HUES6 (cell line): ENCODE data around the gene GALNT5.

Experiments
- H3K27ac ChIP-seq: 2 replicates; pipeline ENCODE4 v1.7.0; 2013; ENCODE audit warnings: low read depth, mild to moderate bottlenecking, low read length, inconsistent platforms
- H3K27me3 ChIP-seq: 2 replicates; pipeline ENCODE4 v1.6.1; 2013; ENCODE audit warnings: low read length; ENCODE audit not compliant: control insufficient read depth, insufficient read depth
- H3K36me3 ChIP-seq: 2 replicates; pipeline ENCODE4 v1.6.1; 2013; ENCODE audit warnings: low read length; ENCODE audit not compliant: control insufficient read depth, insufficient read depth
- H3K4me1 ChIP-seq: 2 replicates; pipeline ENCODE4 v1.6.1; 2013; ENCODE audit warnings: low read length; ENCODE audit not compliant: control insufficient read depth, insufficient read depth
- H3K4me3 ChIP-seq: 2 replicates; pipeline ENCODE4 v1.5.1; 2013; ENCODE audit warnings: low read depth, low read length
- H3K9ac ChIP-seq: one replicate; pipeline ENCODE4 v1.6.1; 2013; ENCODE audit warnings: mild to moderate bottlenecking, low read length
- H3K9me3 ChIP-seq: 2 replicates; pipeline ENCODE4 v1.6.1; 2013; ENCODE audit warnings: low read depth, low read length; ENCODE audit not compliant: control insufficient read depth, insufficient read depth

The GALNT5 gene

DNA sequence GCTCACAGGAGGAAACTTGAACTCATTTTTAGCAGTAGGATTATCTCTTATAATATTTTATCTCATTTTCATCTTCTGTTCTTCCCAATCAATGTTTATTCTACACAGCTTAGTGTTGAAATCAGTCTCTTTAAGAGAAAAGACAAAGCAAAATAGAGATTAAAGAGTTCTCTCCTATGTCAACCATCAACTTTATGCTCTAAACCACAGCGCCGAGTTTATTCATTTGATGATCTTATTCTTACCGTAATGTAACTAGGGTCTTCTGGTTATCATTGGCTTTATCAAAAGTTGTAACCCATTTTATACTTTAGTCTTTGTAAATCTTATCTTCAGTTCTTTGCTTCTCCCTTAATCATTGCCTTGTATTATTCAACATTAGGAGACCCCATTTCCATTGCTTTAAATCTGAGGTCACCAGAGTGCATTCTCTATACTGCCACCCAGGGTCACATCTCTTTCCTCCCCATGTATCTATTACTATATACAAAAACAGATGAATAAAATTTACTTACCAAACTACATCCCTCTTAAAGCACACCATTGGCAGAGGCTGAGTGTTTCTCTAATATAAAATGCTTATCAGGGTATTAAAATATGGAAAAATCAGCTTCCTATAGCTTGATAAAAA, 90.9 kb downstream of the GALNT5 start:
- peaks cover 14% of the 10 kb centered on the region; the same call in 1 of the 2 replicates for H3K4me1 ChIP-seq
- no peaks in the 10 kb centered on the region for H3K27me3 ChIP-seq
- no peaks in the 10 kb centered on the region for H3K36me3 ChIP-seq
- no peak overlapping the region for H3K27ac ChIP-seq
- no peak overlapping the region for H3K4me3 ChIP-seq
- H3K9ac ChIP-seq: no peak overlapping the region
- peaks cover 5% of the 10 kb centered on the region; the same call in 1 of the 2 replicates for H3K9me3 ChIP-seq

DNA sequence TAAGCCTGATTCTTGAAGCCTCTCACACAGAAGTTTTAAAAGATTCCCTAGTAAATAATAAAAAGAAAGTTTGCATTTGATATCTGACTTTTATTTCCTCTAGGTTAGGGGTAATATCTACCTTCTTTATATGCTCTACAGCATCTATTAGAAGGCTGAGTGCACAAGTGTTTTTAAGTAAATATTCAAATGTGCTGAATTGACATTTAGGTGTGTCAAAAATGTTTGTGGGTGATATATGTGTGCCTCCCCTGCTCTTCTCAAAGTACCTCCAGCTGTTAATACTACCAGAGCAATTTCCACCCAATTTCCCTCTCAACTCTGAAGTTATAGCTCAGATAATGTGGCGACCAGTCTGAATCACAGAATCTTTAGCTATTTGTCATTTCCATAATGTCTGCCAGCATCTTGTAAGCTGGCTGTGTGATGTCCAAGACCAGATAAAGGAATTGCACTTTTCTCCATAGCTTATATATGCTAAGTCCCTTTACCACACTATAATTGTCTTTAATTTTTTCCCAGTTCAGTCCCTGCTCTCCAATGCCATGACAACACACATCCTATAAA, 92.5 kb downstream of the GALNT5 start:
- Histone ChIP-seq H3K36me3 (no peaks in the 10 kb centered on the region), H3K27me3 (no peaks in the 10 kb centered on the region), H3K4me3 (no peak overlapping the region), H3K9me3 (no peaks in the 10 kb centered on the region), H3K27ac (no peak overlapping the region), H3K4me1 (peaks cover 14% of the 10 kb centered on the region; the same call in 1 of the 2 replicates), H3K9ac (no peak overlapping the region)

DNA sequence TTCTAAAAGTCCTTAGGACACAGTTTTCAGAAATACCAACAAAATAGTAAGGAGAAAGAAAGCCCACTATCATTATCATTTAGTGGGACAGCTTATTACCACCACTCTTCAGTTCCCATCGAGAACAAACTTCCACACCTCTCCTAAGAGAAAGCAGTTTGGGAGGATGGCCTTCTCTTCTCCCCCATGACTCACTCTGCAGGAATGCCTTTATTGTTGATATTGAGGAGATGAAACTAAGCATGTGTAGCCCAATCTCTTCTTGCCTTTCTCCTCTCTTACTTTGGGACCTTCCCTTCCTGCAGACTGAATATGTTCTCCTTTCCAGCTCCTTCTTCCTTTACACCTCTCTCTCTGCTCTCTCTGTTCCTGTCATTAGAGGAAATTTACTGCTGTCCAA, 98.1 kb downstream of the GALNT5 start:
- Histone ChIP-seq H3K27ac (no peak overlapping the region), H3K9ac (no peak overlapping the region), H3K4me1 (no peaks in the 10 kb centered on the region; the same call in none of the 2 replicates), H3K9me3 (peaks cover 7% of the 10 kb centered on the region; the same call in 1 of the 2 replicates), H3K4me3 (no peak overlapping the region), H3K27me3 (no peaks in the 10 kb centered on the region), H3K36me3 (no peaks in the 10 kb centered on the region)

DNA sequence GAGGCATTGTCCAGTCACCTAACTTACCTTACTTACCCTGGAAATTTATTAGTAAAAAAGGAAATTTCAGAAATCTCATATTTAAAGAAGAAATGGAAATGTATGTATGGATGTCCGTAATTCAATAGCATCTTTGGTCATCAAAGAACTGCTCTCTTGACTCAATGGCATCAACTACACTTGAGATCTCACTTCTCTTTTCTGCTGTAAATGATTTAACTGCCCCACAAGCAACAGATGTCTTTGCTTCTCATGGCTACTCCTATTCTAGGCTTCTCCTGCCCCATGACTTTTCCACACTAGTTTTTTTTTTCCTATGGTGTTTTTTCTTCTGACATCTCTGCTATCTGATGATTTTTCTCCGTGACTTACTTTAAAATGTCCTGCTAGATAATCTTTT, 102.1 kb downstream of the GALNT5 start:
- H3K27me3 ChIP-seq: no peaks in the 10 kb centered on the region
- H3K4me3 ChIP-seq: no peak overlapping the region
- H3K36me3 ChIP-seq: no peaks in the 10 kb centered on the region
- no peaks in the 10 kb centered on the region; the same call in none of the 2 replicates for H3K4me1 ChIP-seq
- H3K9ac ChIP-seq: no peak overlapping the region
- H3K9me3 ChIP-seq: peaks cover 25% of the 10 kb centered on the region
- H3K27ac ChIP-seq: no peak overlapping the region

DNA sequence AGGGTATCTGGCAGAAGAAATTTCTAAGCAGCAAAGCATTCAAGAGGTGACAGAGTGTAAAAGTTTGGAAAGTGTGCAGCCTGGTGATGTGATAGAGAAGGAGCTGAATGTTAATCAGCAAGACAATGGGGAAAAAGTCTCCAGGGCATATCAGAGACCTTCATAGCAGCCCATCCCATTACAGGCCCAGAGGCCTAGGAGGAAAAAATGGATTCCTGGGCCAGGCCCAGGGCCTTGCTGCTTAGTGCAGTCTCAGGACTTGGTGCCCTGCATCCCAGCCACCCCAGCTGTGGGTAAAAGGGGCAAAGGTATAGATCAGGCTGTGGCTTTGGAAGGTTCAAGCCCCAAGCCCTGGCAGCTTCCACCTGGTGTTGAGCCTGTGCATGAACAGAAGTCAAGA, 104.0 kb downstream of the GALNT5 start:
- no peak overlapping the region for H3K27ac ChIP-seq
- H3K9me3 ChIP-seq: peaks cover 25% of the 10 kb centered on the region
- no peaks in the 10 kb centered on the region for H3K27me3 ChIP-seq
- no peaks in the 10 kb centered on the region for H3K36me3 ChIP-seq
- no peak overlapping the region for H3K9ac ChIP-seq
- no peak overlapping the region for H3K4me3 ChIP-seq
- H3K4me1 ChIP-seq: no peaks in the 10 kb centered on the region

DNA sequence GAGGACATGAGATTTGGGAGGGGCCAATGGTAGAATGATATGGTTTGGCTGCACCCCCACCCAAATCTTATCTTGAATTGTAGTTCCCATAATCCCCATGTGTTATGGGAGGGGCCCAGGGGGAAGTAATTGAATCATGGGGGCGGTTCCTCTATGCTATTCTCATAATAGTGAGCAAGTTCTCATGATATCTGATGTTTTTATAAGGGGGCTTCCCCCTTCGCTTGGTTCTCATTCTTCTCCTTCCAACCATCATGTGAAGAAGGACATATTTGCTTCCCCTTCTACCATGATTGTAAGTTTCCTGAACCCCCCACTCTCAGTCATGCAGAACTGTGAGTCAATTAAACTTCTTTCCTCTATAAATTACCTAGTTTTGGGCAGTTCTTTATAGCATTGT, 105.1 kb downstream of the GALNT5 start:
- Histone ChIP-seq H3K9me3 (peaks cover 25% of the 10 kb centered on the region), H3K36me3 (no peaks in the 10 kb centered on the region), H3K9ac (no peak overlapping the region), H3K27ac (no peak overlapping the region), H3K27me3 (no peaks in the 10 kb centered on the region), H3K4me1 (no peaks in the 10 kb centered on the region), H3K4me3 (no peak overlapping the region)

DNA sequence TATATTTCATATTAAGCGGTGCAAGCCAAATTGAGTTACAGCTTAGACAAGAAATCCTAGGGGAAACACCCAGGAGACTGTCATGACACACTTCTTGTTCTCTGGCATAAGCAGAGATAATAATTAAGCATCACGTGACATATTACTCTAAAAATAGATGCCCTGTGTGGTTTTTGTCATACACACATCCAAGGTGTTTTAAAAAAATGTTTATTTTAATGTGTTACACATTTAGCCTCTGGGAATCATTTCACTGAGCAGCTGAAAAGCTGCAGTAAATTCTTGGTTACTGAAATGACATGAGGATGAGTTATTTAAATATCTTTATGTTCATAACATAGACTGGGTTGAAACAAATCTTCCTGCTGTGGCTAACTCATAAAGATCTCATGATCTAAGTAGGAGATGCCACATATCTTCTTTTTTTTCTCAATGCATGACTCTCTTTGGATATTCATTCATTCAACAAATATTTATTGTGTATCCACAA, 106.2 kb downstream of the GALNT5 start:
- no peak overlapping the region for H3K27ac ChIP-seq
- H3K9ac ChIP-seq: no peak overlapping the region

More for the DNA sequence above, 106.2 kb downstream of the GALNT5 start:
- peaks cover 25% of the 10 kb centered on the region for H3K9me3 ChIP-seq
- H3K27me3 ChIP-seq: no peaks in the 10 kb centered on the region
- H3K36me3 ChIP-seq: no peaks in the 10 kb centered on the region
- no peak overlapping the region for H3K4me3 ChIP-seq
- H3K4me1 ChIP-seq: no peaks in the 10 kb centered on the region
